G401.6 (cell line): Measurements from ENCODE around the gene KCNAB1.
A peak's percentile ranks its signal among the peaks of the same experiment; 100 is the strongest.

Source experiments
- FAIRE-seq: peaks from 2 replicates; lab custom pipeline; 2012; peaks lifted over from hg19 to GRCh38; lab: Jason Lieb, UNC

The KCNAB1 gene

DNA sequence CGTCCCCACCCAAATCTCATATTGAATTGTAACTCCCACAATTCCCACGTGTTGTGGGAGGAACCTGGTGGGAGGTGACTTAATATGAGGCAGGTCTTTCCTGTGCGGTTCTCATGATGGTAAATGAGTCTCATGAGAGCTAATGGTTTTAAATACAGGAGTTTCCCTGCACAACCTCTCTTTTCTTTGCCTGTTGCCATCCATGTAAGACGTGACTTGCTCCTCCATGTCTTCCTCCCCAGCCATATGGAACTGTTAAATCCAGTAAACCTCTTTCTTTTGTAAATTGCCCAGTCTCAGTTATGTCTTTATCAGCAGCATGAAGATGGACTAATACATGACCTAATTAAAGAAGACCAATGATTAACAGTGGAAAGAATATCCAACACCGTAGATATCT lies 377.9 kb downstream of the KCNAB1 start:
- FAIRE-seq: no peak

DNA sequence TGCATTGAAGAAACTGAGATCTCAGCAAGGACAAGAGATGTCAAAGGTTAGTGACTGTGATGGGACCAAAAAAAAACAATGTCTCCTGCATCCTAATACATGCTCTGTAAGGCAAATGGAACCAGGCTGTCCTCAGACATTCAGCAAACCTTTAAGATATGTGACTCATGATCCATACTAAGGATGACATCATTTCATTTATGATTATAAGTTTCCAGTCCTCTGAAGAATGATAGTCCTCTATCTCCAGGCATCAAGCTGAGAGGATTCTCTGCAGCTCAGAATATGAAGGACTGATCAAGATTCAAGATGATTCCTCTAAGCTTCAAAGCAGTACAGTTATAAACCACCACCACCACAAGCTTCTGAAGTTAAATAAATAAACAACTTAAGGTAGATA lies 386.9 kb downstream of the KCNAB1 start:
- no peak for FAIRE-seq

DNA sequence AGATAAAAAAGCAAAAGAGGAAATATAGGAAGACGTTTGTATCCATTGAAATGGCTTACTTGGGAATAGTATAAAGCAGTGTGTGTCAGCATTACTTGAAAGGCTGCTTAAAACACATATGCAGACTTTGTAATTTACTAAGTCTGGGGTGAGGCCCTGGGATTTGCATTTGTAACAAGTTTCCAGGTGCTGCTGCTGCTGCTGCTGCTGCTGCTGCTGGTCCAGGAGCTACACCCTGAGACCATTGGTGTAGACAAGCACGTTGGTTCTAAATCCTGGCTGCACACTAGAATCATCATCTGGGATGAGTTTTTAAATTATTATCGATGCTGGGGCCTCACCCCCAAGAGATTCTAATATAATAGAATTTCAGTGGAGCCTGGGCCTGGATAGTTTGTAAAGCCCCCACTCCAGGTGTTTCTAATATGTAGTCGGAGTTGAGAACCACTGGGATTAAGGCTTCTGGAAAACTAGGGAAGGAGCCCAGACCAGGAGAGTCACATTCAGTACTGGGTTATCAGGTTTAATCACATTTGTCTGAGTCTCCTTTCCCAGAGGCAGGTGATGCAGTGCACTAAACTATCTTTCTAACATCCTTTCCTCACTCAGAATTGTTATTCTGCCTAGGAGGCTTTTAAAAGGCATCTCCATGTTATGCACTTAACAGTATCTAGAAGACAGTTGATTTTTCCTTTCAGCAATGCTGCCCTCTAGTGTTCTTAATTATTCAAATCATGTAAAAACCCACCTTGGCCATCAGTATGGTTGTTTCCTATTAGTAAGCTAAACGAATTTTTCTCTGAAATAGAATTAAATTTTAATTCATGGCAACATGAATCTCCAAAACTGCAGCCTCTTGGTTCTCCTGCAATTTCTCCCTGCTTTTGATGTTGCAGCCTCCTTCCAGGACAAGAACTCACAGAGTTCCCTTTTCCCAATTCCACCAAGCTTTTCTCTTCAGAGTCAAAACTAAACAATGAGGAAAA lies 389.1 kb downstream of the KCNAB1 start:
- FAIRE-seq: peak; percentile 80

DNA sequence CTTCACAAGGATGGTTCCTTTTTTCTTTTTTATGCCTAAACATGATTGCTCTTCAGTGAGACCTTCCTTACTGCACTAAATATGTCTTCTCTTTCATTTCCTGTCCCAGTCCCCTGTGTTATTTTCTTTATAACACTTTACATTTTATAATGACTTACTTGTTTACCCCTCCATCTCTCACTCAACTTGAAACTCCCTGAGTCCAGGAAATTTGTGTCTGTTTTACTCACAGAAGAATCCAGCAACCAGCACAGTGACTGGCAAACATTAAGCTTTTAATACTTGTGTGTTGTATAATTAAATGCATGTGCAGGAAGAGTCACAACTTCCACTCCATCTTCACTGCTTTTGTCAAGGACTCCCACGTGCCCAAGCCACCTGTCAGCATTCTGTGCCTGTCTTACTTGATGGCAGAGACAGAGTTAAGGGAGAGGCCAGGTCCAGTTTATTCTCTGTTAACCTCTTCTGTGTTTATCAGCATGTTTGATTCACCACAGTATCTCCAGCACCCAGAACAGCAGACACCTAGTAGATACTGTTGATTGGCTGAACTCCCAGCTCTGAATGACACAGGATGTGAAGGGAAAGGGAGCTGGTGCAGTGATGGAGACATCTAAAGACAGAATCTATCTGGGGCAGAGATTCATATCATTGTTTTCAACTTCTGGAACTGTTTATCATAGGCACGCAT lies 391.8 kb downstream of the KCNAB1 start:
- no peak for FAIRE-seq

DNA sequence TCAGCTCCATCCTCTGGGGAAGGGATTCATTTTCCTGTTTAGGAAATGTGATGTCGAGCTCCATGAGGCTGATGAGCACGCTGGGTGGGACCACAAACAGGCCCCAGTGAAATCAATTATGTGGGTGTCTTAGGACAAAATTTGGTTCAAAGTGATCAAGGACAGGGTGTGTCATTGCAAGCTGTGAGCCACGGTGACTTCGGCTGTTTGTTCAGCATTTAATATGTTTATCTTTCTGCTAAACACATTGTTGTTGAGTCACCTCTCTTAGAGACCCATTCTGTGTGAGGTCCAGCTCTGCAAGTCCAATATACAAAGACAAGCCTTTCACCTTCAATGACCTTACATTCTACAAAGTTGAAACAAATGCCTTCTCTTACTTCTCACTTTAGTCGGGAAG lies 393.2 kb downstream of the KCNAB1 start:
- FAIRE-seq: no peak

DNA sequence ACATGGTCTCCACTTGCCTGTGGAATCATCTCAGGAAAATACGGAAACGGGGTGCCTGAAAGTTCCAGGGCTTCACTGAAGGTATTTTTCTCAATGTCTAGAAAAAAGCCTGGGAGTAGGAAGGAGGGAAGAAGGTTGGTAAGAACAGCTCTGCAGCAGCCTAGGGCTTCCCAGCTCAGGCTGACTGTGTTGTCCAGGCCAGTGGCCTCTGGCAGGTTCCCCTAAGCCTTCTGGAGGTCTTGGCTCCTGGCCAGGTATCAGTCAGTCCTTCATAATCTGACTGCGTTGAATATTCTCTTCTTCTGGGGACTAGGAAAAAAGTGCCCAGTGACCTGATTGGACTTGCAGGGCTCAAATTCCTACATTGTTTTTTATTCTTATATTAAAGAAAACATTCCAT lies 395.9 kb downstream of the KCNAB1 start:
- no peak for FAIRE-seq

DNA sequence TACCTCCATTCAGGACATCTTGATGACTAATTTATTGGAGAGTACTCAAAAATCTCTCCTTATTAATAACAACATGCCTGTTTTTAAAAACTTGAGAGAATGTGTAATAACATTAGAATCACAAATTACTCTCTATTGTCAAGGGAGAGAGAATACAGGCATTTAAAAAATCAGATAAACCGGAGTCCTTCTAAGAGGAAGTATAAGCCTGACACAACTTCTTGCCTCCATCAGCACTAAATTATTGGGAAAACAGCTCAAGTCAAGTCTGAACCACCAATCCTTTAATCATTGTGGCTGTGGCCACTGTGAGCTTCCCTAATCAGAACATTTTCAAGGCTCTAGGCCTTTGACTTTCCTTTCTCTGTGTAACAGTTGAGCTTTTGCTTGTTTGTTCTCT lies 396.6 kb downstream of the KCNAB1 start:
- no peak for FAIRE-seq

DNA sequence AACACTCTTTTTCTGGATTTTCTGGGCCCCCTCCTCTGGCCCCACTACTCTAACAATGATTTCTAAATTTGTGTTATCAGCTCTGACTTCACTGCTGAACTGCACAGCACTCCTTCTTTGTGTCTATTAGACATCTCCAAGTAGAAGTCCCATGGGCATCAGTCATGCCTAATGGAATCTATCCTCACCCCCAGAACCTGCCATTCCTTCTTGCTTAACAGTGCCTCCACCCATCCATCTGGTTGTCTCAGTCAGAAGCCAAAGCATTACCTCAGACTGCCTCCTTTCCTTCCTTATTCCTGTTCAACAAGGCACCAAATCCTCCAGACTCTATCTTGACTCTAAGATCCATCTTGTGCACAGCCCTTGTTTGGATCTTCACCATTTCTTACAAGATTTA lies 398.3 kb downstream of the KCNAB1 start:
- FAIRE-seq: no peak

DNA sequence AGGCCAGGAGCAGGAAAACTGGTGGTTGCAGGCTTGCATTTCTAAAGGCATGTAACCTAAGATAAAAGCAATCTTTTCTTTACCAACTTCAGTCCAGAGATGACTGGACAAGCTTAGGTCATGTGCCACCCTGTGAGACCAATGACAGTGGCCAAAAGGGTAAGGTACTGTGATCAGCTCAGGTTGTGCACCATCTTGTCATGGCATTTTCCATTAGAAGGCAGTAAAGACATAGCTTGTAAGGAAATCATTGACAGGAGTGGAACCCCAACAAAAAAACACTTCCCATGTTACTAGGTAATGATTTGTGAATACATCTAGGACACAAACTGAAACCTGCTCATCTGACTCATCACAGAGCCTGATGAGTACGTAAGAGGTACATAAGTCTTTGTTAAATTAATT lies 399.4 kb downstream of the KCNAB1 start:
- FAIRE-seq: no peak

DNA sequence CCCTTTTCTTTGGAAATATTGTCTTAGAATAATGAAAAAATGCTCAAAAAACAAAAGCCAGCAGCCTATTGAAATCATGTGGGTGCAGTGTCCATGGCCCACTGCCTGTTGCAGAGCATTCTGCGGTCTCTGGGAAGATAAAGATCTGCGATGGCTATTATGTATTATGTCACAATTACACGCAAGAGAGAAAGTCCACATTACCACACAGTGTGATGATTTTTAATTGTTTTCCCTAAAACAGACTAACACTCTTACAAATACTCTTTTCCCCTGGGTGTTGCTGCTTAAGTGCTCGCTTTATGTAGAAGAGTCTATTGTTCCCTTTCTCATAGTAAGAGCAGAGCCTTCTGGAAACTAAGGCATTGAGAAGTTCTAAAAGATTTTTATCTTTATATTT lies 402.3 kb downstream of the KCNAB1 start:
- no peak for FAIRE-seq

DNA sequence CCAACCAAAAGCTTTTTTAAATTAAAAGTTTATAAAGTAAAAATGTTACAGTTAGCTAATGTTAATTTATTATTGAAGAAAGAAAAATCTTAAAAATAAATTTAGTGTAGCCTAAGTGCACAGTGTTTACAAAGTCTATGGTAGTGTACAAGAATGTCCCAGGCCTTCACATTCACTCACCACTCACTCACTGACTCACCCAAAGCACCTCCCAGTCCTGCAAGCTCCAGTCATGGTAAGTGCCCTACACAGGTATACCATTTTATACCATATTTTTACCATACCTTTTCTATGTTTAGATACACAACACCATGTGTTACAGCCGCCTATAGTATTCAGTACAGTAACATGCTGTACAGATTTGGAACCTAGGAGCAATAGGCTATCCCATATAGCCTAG lies 405.4 kb downstream of the KCNAB1 start:
- FAIRE-seq: no peak

DNA sequence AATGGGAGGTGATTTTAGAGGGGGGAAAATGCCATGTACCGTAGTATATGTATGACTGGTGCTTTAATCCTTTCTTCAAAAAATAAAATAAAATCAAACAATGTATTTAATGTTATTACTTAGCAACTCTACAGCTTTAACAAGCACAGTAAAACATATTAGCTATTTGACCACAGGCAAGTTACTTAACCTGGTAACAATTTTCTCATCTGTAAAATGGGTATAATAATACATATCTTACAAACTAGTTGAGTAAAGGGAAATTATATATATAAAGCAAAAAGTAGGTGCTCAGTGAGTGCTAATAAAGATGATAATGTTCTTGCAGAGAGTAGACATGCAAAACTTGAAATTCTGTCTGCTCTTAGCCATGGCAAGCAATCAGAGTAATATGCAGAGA lies 406.7 kb downstream of the KCNAB1 start:
- no peak for FAIRE-seq

DNA sequence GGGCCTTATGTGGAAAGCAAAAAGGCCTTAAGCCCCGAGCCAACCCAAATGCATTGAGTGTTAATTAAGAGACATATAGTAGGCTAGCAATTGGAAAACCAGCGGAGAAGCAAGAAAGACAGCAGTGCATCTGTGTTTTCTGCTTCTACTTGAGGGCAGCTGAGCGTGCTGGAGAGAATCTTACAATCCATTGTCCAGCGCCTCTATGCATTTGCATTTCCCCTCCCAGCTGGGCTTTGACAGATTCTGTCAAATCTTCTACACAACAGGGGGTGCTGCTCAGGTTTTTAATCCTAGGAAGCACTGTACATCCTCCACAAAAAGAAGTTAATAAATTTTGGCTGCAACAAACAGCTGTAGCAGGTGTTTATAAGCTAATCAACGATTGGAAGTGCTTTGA lies 410.6 kb downstream of the KCNAB1 start:
- FAIRE-seq: no peak

DNA sequence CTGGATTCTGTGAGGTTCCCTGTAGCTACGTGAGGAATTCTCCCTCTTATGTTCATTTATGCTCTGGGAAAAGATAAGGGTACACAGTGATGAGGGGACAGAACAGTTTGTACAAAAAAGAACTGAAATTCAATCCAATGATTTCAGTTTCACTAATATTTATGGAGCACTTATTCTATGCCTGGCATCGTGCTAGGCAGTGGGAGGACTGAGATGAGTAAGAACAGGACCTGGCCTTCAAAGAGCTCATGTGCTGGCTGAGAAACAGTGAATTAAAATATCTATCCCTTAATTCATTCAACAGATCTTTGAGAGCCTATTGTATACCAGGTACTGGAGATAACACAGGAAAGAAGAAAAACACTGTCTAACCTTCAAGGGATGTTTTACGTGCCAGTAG lies 412.4 kb downstream of the KCNAB1 start:
- FAIRE-seq: no peak

DNA sequence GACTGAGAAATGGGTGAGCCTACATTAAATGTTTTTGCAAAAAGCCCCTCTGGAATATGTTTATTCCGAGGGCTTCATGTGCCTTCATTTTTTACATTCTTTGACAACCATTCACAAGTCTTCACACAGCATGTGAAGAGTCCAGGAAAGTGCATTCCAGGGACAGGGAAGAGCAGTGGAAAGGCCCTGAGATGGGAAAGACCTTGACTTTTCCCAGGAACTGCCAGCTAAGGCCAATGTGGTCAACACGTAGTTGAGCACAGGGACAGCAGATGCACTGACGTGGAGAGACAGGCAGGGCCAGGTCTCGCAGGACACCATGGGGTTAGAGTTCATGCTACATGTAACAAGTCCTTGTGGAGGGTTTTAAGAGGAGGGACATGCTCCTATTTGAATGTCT lies 412.8 kb downstream of the KCNAB1 start:
- no peak for FAIRE-seq

DNA sequence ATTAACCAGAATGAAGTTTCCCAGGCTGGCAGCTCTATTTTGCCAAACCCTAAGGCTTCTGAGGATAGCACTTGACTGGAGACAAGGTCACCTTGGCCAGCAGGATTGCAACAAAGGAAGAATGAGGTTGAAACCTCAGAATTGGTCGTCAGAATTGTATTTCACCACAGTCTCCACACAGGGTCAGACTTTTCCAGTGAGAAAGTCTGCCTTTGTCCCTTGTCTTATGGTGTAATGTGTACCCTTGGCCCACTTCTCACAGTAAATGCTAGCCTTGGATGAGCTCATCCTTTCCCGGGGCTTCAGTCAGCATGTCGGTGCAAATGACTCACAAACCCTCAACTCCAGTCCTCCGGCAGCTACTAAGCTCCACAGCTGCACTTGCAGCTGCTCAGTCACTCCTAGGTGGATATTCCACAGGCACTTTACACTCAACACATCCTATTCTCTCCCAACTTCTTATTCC lies 414.8 kb downstream of the KCNAB1 start:
- FAIRE-seq: no peak

DNA sequence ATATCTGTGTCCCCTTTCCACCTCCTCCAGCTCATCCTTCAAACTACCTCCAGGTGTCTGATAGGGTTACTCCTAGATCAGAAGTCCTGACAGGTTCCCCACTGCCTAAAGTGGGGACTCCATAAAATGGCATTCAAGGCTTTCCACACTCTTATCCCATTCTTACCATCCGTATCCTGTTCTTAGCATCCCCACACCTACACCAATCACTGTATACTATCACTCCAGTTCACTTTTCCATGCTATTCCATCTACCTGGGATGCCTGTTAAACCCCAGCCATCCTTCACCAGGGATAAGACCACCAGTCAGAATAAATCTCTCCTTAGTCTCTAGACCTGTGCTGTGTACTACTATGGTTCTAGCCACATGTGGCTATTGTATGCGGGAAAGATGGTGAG lies 415.4 kb downstream of the KCNAB1 start:
- no peak for FAIRE-seq

DNA sequence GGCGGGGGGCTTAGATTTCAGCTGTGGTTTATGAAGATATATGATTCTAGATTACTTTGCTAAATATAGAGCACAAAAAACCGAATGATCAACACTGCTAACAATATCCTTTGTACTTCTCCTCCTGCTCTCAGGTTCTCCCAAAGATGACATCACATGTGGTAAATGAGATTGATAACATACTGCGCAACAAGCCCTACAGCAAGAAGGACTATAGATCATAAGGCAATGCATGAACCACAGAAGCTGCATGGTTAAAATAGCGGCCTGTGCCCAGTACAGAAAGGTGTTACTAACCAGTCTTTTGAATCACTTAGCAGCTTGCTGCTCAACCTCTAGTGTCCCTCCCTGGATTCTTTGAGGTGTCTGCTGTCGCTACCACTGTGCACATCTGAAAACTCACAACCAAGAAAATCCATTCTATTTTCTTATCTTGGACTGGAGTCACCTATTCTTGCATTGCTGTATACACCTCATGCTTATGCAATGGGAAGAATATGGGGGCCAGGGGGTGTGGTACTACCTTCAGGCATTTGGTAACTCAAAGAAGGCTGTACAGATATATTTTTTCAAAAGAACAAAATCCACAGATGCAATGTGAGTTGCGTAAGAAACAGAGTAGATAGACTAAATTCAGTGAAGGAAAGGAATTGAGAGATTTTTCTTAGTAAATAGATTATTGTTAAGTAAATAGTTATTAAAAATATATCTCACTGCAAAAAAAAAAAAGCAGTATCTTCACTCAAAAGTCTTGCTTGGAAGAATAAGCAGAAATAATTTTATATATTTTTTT lies 416.3 kb downstream of the KCNAB1 start:
- no peak for FAIRE-seq

DNA sequence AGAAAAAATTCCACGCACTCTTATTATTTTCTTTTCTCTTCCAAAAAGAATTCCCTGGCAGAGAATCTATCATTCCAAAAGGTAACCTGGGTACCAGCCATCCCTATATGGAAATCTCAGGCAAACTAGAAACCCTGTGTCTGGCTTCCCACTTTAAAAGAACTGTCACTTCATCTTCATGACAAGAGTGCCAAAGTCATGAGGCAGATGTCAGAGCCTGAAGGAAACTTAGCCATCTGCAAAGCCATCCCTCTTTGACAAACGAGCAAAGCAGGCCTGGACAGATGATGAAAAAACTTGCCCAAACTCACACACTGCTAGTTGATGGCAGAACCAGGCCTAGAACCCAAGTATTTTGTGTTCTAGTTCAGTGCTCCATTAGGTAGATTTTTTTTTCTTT lies 418.7 kb downstream of the KCNAB1 start:
- FAIRE-seq: no peak

DNA sequence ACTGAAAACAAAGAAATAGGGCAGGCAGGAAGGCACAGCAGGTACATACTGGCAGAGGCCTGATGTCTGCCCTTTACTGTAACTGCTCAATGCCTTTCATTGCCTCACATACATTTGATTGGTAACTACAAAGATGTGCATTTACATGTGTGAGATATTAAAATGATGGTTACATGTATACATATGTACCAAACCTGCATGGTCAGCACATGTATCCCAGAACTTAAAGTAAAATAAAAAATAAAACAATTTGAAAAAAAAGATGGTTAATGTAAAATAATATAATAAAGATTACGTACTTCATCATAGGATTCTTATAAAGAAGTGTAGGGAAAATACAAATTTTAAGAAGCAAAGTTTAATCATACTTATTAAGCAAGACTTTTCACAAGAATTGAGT lies 419.4 kb downstream of the KCNAB1 start:
- no peak for FAIRE-seq

DNA sequence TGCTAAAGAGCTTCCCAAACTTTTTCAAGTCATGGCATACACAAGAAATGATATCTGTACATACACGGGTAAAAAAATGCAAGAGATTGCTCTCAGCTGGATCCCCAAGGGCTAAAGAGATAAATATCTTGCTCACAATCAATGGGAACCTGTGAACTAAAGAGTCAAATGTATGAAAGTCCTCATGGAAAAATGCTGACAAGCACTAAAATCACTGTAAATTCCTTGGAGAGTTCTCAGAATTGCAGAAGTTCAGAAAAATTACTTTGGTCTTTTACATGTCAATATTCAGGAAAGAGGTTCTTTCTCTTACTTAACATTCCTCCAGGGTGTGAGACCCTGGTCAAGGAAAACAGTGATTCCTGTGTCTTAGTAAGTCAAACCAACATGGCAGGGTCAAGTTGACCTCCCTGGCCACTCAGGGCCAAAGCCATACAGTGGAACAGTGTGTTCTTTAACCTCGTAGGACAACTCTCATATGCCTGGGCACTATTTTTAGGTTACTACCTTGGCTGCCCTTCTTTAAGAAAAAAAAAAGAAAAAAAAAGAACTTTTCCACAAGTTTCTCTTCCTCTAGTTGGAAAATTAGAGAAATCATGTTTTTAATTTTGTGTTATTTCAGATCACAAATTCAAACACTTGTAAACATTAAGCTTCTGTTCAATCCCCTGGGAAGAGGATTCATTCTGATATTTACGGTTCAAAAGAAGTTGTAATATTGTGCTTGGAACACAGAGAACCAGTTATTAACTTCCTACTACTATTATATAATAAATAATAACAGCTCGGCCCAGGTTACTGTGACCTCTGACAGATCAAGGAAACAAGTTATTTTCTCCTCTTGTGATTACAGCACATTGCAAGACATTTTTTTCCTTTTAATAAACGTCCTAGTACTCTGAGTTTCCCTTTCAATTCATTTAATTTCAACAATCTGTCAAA lies 422.0 kb downstream of the KCNAB1 start:
- FAIRE-seq: no peak
